Measurements from ENCODE around the gene KDM4E.
"Not testable (repeated sequence)": the region's sequence is repeated elsewhere in the genome, so short reads cannot be mapped to it uniquely, and the experiment has no call there.

KDM4E gene

GRCh38 chr11:95024958-95025357 is at the start of gene KDM4E:
Gene KDM4E, plus strand, starts transcription at chr11:95025258. Its CDS starts 300 bp downstream, at chr11:95025558.
- DNase-seq (ENCODE audit: low read depth): no peak

GRCh38 chr11:94975599-94975998 is 49.5 kb upstream of the KDM4E start:
- no peak for DNase-seq (ENCODE audit: low read depth)

DNA sequence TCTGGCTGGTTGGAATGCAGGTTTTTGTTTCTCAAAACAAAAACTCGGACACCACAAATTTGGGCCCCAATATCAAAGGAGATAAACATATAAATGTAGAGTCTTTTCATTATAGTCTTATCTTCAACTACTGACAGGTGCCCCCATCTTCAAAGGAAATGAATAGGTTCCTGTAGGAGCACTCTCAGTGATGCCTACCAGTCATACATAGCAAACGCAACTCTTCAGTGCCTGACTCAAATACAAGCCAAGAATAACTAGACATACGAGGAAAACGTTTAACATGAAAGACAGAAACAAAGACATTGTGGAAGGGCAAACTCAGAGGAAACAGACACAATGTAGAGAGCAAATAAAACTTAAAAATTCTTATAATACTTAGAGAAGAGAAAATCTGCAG is 37.7 kb upstream of the KDM4E start:
- no peak for DNase-seq (ENCODE audit: low read depth)

DNA sequence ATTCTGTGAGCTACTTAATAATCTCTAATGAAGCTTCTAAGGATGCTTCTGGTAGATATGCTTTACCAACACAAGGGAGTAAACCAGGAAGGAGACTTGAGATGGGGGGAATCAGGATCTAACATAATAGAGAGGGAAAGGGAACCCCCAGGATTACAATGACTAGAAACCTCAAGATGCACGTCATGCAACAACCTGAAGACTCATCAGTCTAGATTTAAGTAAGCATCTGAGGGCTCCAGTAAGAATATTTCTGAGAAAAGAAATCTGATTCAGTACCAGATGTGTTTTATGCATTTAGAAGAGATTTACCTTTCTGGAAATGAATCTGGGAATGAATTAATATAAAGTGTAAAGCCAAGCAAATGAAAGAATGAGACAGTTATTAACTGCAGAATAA is 36.3 kb upstream of the KDM4E start:
- DNase-seq (ENCODE audit: low read depth): no peak

- no peak for DNase-seq (ENCODE audit: low read depth)
Measured at GRCh38 chr11:94993400-94993943, 31.6 kb upstream of the KDM4E start.

GRCh38 chr11:94997437-94997836 is 27.6 kb upstream of the KDM4E start:
- no peak for DNase-seq (ENCODE audit: low read depth)

GRCh38 chr11:94998285-94998684 is 26.8 kb upstream of the KDM4E start:
- no peak for DNase-seq (ENCODE audit: low read depth)

- DNase-seq (ENCODE audit: low read depth): no peak
Measured at GRCh38 chr11:95003716-95004115, 21.3 kb upstream of the KDM4E start.

- no peak for DNase-seq (ENCODE audit: low read depth)
Measured at GRCh38 chr11:95005642-95006041, 19.4 kb upstream of the KDM4E start.

DNA sequence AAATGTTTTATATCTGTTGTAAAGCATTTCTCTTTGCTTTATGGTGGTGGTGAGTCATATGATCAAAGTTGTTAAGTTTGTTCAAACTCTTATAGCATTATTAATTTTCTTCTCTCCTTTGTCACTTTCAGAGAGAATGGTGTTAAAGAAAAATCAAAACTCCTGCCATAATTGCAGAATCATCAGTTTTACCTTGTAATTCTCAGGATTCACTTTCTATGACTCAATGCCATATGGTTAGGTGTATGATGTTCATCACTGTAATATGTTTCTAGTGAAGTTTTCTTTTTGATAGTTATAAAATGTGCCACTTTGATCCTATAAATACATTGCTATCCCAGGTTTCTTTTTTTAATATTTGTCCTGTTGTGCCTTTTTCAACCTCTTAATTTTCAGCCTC is 13.7 kb upstream of the KDM4E start:
- no peak for DNase-seq (ENCODE audit: low read depth)

GRCh38 chr11:95014184-95014821 is 10.8 kb upstream of the KDM4E start:
- DNase-seq (ENCODE audit: low read depth): no peak

DNA sequence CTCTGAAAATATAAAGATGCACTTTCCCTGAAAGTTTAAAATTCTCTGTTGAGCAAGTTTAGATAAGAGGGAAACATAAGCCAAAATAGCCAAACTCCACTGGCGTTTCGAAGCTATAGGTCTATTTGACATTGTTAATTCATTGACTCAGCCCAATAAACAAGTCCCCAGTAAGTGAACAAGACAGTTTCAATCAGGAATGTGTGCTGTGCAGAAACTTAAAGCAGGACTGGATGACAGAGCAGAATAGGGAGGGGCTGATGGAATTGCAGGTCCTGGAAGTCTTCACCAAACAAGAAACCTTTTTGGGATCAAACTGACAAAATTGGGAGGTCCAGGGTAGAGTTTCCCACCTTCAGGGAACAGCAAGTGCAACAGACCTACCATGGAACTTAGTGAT is 8.9 kb upstream of the KDM4E start:
- DNase-seq (ENCODE audit: low read depth): no peak

- DNase-seq (ENCODE audit: low read depth): not testable (repeated sequence)
Measured at GRCh38 chr11:95021468-95021867, 3.6 kb upstream of the KDM4E start.

DNA sequence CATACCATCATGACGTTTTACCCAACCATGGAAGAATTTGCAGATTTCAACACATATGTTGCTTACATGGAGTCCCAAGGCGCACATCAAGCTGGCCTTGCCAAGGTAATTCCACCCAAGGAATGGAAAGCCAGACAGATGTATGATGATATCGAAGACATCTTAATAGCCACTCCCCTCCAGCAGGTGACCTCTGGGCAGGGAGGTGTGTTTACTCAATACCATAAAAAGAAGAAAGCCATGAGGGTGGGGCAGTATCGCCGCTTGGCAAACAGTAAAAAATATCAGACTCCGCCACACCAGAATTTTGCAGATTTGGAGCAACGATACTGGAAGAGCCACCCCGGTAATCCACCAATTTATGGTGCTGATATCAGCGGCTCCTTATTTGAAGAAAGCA is 536 bp downstream of the KDM4E start:
- DNase-seq (ENCODE audit: low read depth): not testable (repeated sequence)

DNA sequence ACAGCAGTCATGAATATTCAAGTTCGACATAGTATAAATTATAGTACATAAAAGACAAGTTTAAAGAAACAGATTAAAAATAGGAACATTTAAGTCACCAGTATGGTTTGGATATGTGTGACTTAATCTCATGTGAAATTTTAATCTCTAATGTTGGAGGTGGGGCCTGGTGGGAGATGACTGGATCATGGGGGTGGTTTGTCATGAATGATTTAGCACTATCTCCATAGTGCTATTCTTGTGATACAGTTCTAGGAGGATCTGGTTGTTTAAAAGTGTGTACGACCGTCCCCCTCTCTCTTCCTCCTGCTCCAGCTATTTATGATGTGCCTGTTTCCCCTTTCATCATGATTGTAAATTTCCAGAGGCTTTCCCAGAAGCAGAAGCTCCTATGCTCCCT is 3.3 kb downstream of the KDM4E start:
- no peak for DNase-seq (ENCODE audit: low read depth)

- no peak for DNase-seq (ENCODE audit: low read depth)
Measured at GRCh38 chr11:95033051-95033450, 8.0 kb downstream of the KDM4E start.

- DNase-seq (ENCODE audit: low read depth): no peak
Measured at GRCh38 chr11:95035316-95035715, 10.3 kb downstream of the KDM4E start.

DNA sequence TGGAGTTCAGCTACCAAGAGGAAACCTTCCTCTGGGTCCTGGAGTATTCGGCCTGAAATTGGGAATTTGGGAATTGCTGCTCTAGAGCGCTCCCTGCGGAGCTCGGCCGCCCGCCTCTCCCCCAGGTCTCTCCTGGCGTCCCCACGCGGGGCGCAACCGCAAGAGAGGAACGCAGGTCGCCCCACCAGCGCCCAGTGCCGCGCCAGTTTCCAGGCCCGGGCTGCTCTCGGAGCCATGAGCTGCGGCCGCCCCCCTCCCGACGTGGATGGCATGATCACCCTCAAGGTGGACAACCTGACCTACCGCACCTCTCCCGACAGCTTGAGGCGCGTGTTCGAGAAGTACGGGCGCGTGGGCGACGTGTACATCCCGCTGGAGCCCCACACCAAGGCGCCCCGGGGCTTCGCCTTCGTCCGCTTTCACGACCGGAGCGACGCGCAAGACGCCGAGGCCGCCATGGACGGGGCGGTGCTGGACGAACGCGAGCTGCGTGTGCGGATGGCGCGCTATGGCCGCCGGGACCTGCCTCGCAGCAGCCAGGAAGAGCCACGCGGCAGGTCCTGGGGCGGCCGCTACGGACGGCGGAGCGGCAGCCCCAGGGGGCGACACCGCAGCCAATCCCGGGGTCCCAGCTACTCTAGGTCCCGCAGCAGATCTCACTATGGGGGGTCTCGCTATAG is 12.4 kb downstream of the KDM4E start:
- DNase-seq (ENCODE audit: low read depth): not testable (repeated sequence)

GRCh38 chr11:95042239-95042638 is 17.2 kb downstream of the KDM4E start:
- DNase-seq (ENCODE audit: low read depth): no peak

GRCh38 chr11:95042906-95043305 is 17.8 kb downstream of the KDM4E start:
- no peak for DNase-seq (ENCODE audit: low read depth)

GRCh38 chr11:95044010-95044409 is 19.0 kb downstream of the KDM4E start:
- no peak for DNase-seq (ENCODE audit: low read depth)

GRCh38 chr11:95045812-95046211 is 20.8 kb downstream of the KDM4E start:
- no peak for DNase-seq (ENCODE audit: low read depth)

DNA sequence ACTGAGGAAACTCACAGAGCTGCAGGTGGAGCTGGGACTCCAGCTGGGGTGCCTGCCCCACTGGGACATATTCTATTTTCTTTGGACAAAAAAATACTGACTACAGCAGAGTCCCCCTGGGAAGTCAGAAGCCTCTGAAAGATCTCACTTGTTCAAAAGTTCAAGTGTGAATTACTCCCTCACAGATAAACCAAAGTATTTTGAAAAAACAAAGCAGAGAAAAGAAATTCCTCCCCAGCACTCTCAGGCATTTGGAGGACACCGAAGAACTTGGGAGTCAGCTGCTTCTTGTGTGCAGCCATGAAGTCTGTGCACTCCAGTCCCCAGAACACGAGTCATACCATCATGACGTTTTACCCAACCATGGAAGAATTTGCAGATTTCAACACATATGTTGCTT is 24.1 kb downstream of the KDM4E start, which contains the start of gene KDM4F:
KDM4F (plus strand) TSS at position 301 of the 400 bp plus-strand sequence.
- not testable (repeated sequence) for DNase-seq (ENCODE audit: low read depth)

Measured in HS-5 (cell line).